Aorta (tissue), 5 donors: Measurements from ENCODE around the gene NLRP3. TPM values are rescaled to one million over a fixed set of nuclear protein-coding genes. Genes with fewer than 3 reads are reported as not detected.
"Not testable (repeated sequence)": the region's sequence is repeated elsewhere in the genome, so short reads cannot be mapped to it uniquely, and the experiment has no call there.

ENCODE experiments used
- ATAC-seq: fragments of 200-7000 bp; cut with Tn5 transposase; one replicate; pipeline ENCODE4 v1.9.1; 2022; ENCODE audit warnings: moderate library complexity; ENCODE audit not compliant: low FRiP score
- DNase-seq, 2 donors: peaks; one replicate each; pipeline ENCODE4 v3.0.0-alpha.2; 2020
- H3K27ac ChIP-seq, 2 donors: one replicate each; pipeline ENCODE4 v1.5.1; 2013; ENCODE audit warnings: low read length in 2 of 2, mild to moderate bottlenecking in 2 of 2, moderate library complexity in 2 of 2, control low read depth in 1 of 2, inconsistent platforms in 1 of 2, low read depth in 1 of 2
- H3K27me3 ChIP-seq, 2 donors: one replicate each; pipeline ENCODE4 v1.6.1; 2013; ENCODE audit warnings: control low read depth in 1 of 2, low read length in 1 of 2, mild to moderate bottlenecking in 1 of 2, moderate library complexity in 1 of 2; ENCODE audit not compliant: insufficient read depth in 2 of 2, control insufficient read depth in 1 of 2
- H3K36me3 ChIP-seq, 2 donors: one replicate each; pipeline ENCODE4 v1.6.1; 2013; ENCODE audit warnings: control low read depth in 1 of 2, low read length in 1 of 2, mild to moderate bottlenecking in 1 of 2; ENCODE audit not compliant: insufficient read depth in 2 of 2, control insufficient read depth in 1 of 2
- H3K4me1 ChIP-seq, 2 donors: one replicate each; pipeline ENCODE4 v1.6.1; 2013; ENCODE audit warnings: low read length in 2 of 2, control low read depth in 1 of 2, mild to moderate bottlenecking in 1 of 2, moderate library complexity in 1 of 2; ENCODE audit not compliant: insufficient read depth in 2 of 2, control insufficient read depth in 1 of 2
- H3K4me3 ChIP-seq, 2 donors: one replicate each; pipeline ENCODE4 v1.5.1; 2013; ENCODE audit warnings: low read length in 2 of 2, control low read depth in 1 of 2, mild to moderate bottlenecking in 1 of 2
- H3K9me3 ChIP-seq: one replicate; pipeline ENCODE4 v1.6.1; 2013; ENCODE audit warnings: mild to moderate bottlenecking, low read length; ENCODE audit not compliant: control insufficient read depth
- WGBS, 2 donors: extraction: QIAGEN DNeasy Blood & Tissue Kit; methylation state at CpG; one replicate each; pipeline ENCODE4 v1.1.7; 2013; 5-methylcytosine and 5-hydroxymethylcytosine counted together
- intact Hi-C, 2 donors: fragments of 100-400 bp; cut with DNase I; formaldehyde crosslinking; loops; one replicate each; pipeline versions ENCODE4 v1.14.2 to v1.15.0; 2022
- polyA plus RNA-seq, 2 donors: library from polyadenylated mRNA; stranded (reverse); fragments of 200-250 nt; gene quantifications; one replicate each; pipeline ENCODE4 v1.2.3, GENCODE V29; 2013
- total RNA-seq, 2 donors: library from RNA; stranded (reverse); fragmentation: NEBNext Ultra II Directional; extraction: Animal tissue kit (Norgen Biotek cat#: 25700); gene quantifications; one replicate each; pipeline ENCODE4 v1.2.1, GENCODE V29; 2021
- donor health status: healthy with polysubstance abuse.
- donor health status: Bipolar disorder and iron deficiency.
- donor health status: DM: no; HTN: no; CAD: no.
- donor health status: DM: no; HTN: no; CAD: no.
- donor health status: DM: yes; HTN: yes; CAD: no.

Gene NLRP3
- total and polyA plus RNA-seq, 4 donors, result 0.79 to 7.1 (median 4.9) TPM

GRCh38 chr1:247387096-247387495 is 28.9 kb upstream of the NLRP3 start:
- 88 to 89% methylated on average over 4 of the region's 4 CpGs for WGBS, 2 donors
- Histone ChIP-seq H3K4me3 (no peak overlapping the region), H3K9me3 (no peaks in the 10 kb centered on the region), H3K27ac (no peak overlapping the region), H3K4me1 (no peaks in the 10 kb centered on the region), H3K27me3 (no peaks in the 10 kb centered on the region), H3K36me3 (no peaks in the 10 kb centered on the region)
- ATAC-seq, result no peak
- intact Hi-C loops, result no loop called here
- no peak for DNase-seq

GRCh38 chr1:247387565-247387964 is 28.4 kb upstream of the NLRP3 start:
- H3K36me3 ChIP-seq, result no peaks in the 10 kb centered on the region
- ATAC-seq, result no peak
- no peak overlapping the region for H3K4me3 ChIP-seq
- 67 to 68% methylated on average over 5 of the region's 5 CpGs for WGBS, 2 donors
- intact Hi-C loops, result no loop called here
- H3K4me1 ChIP-seq, result no peaks in the 10 kb centered on the region
- H3K27me3 ChIP-seq, result no peaks in the 10 kb centered on the region
- no peaks in the 10 kb centered on the region for H3K9me3 ChIP-seq
- no peak overlapping the region for H3K27ac ChIP-seq
- no peak for DNase-seq

GRCh38 chr1:247390116-247390791 is 25.7 kb upstream of the NLRP3 start:
- intact Hi-C loops, result loop anchor here (2.0 kb wide), 1 partner anchor 97 kb away; no protein-coding TSS in a partner anchor
- Histone ChIP-seq H3K27ac (no peak overlapping the region), H3K27me3 (no peaks in the 10 kb centered on the region), H3K4me1 (no peaks in the 10 kb centered on the region), H3K4me3 (peak overlapping the region in 1 of 2 donors; percentile 34), H3K36me3 (no peaks in the 10 kb centered on the region), H3K9me3 (no peaks in the 10 kb centered on the region)
- 6 to 7% methylated on average over 13 of the region's 13 CpGs for WGBS, 2 donors
- peak; percentile 85 for DNase-seq
- peak; percentile 90 for ATAC-seq

- Histone ChIP-seq H3K27ac (no peak overlapping the region), H3K27me3 (no peaks in the 10 kb centered on the region), H3K9me3 (no peaks in the 10 kb centered on the region), H3K4me3 (no peak overlapping the region), H3K36me3 (no peaks in the 10 kb centered on the region), H3K4me1 (no peaks in the 10 kb centered on the region)
- 97 to 100% methylated on average over 4 of the region's 4 CpGs for WGBS, 2 donors
- ATAC-seq, result no peak
- intact Hi-C loops, result loop anchor here (2.0 kb wide), 1 partner anchor 96 kb away; no protein-coding TSS in a partner anchor
- DNase-seq, result no peak
These were observed 25.0 kb upstream of the NLRP3 start for GRCh38 chr1:247390996-247391395.

- no peak overlapping the region for H3K4me3 ChIP-seq
- DNase-seq, result no peak
- WGBS, 2 donors, result 93 to 100% methylated on average over 1 of the region's 1 CpG
- no peaks in the 10 kb centered on the region for H3K36me3 ChIP-seq
- H3K27ac ChIP-seq, result no peak overlapping the region
- no peaks in the 10 kb centered on the region for H3K27me3 ChIP-seq
- no peak for ATAC-seq
- H3K9me3 ChIP-seq, result no peaks in the 10 kb centered on the region
- intact Hi-C loops, result no loop called here
- no peaks in the 10 kb centered on the region for H3K4me1 ChIP-seq
These were observed 23.9 kb upstream of the NLRP3 start for GRCh38 chr1:247392088-247392487.

- WGBS, 2 donors, result 78 to 83% methylated on average over 8 of the region's 8 CpGs
- H3K27ac ChIP-seq, H3K27me3 ChIP-seq, intact Hi-C loops, DNase-seq, H3K4me1 ChIP-seq, H3K4me3 ChIP-seq, ATAC-seq, H3K9me3 ChIP-seq, H3K36me3 ChIP-seq: not testable (repeated sequence)
These were observed 20.9 kb upstream of the NLRP3 start for GRCh38 chr1:247395075-247395474.

GRCh38 chr1:247400685-247401084 is 15.3 kb upstream of the NLRP3 start:
- ATAC-seq (no peak), DNase-seq (no peak)
- Histone ChIP-seq H3K36me3 (no peaks in the 10 kb centered on the region), H3K4me1 (peaks cover 2 to 3% of the 10 kb centered on the region in 2 donors), H3K4me3 (no peak overlapping the region), H3K27ac (no peak overlapping the region), H3K27me3 (no peaks in the 10 kb centered on the region), H3K9me3 (no peaks in the 10 kb centered on the region)
- intact Hi-C loops, result no loop called here
- WGBS, 2 donors, result 46% methylated on average over 3 of the region's 3 CpGs

- Histone ChIP-seq H3K9me3 (no peaks in the 10 kb centered on the region), H3K36me3 (no peaks in the 10 kb centered on the region), H3K4me1 (peaks cover 2 to 3% of the 10 kb centered on the region in 2 donors), H3K27ac (no peak overlapping the region), H3K4me3 (no peak overlapping the region), H3K27me3 (no peaks in the 10 kb centered on the region)
- intact Hi-C loops, result no loop called here
- 76 to 79% methylated on average over 10 of the region's 10 CpGs for WGBS, 2 donors
- DNase-seq (no peak), ATAC-seq (no peak)
These were observed 14.5 kb upstream of the NLRP3 start for GRCh38 chr1:247401310-247402119.
